Fibroblast of peridontal ligament (primary cell): ENCODE data around the gene IQGAP3.
A peak's percentile ranks its signal among the peaks of the same experiment; 100 is the strongest.
"Not testable (repeated sequence)": the region's sequence is repeated elsewhere in the genome, so short reads cannot be mapped to it uniquely, and the experiment has no call there.

Experiments used
- DNase-seq: peaks from one replicate; pipeline ENCODE4 v3.0.0-alpha.2; 2010; ENCODE audit errors: extremely low read depth

The IQGAP3 gene

DNA sequence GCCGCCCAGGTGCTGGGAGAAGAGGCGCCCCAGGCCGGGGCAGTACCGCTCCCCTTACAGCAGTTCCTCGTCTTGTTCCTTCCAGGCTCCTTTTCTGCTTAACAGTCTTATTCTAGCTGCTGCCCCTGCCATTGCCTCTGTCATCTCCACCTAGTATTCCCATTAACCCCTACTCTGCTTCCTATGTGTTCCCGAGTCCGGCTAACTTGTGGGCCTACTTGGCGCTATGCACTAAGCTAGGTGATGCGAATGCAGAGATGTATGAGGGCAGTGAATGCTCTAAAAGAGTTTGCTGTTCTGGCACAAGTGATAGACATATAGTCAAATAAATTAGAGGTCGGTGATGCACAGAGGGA lies 276 bp upstream of the IQGAP3 start:
- no peak for DNase-seq

- DNase-seq = peak; percentile 95
These were observed 1.0 kb downstream of the IQGAP3 start for GRCh38 chr1:156571261-156571852.

DNA sequence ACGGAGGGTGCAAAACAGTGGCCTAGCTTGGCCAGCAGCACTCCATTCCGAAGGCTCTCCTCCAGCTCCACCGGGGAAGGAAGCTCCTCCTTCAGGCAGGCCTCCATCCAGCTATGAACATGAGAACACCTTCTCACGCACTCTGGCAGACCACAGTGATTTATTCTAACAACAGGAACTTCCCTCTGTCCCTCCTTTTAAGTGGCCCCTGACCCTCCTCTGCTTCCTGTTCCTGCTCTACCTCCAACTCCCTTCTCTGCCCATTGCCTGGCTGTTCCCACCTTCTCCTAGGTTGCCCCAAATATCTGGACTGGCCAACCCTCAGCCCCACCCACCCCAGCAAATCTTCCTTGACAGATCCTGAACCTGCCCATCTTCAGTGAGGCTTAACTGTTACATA lies 5.9 kb downstream of the IQGAP3 start:
- DNase-seq = no peak

- no peak for DNase-seq
These were observed 6.8 kb downstream of the IQGAP3 start for GRCh38 chr1:156565519-156565918.

DNA sequence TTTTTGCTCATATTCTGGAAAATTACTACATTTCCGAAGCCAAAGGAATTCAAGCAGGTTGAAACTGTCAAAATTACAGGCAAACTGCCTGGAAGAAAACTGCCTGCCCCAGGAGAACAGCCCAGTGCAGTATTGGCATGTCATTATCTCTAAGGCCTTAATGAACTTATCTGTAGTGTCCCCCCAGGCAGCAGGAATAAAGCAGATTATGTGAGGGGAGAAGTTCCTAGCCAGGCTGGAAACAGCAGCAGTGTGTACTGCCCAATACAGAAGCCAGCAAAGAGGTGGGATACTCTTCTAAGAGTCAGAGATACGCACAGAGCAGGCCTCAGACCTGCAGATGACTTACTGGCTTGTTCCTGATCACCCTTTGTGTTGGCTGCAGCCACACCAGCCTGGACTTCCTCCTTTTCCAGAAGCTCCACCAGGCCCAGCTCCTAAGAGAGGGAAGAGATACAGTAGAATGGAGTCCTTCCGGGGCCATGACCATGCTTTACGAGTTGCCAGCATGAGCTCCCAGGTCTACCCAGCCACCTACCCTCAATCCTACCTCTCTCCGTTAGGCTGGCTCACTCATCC lies 11.7 kb downstream of the IQGAP3 start:
- DNase-seq = no peak

GRCh38 chr1:156559797-156560385 lies 12.5 kb downstream of the IQGAP3 start:
- no peak for DNase-seq

DNA sequence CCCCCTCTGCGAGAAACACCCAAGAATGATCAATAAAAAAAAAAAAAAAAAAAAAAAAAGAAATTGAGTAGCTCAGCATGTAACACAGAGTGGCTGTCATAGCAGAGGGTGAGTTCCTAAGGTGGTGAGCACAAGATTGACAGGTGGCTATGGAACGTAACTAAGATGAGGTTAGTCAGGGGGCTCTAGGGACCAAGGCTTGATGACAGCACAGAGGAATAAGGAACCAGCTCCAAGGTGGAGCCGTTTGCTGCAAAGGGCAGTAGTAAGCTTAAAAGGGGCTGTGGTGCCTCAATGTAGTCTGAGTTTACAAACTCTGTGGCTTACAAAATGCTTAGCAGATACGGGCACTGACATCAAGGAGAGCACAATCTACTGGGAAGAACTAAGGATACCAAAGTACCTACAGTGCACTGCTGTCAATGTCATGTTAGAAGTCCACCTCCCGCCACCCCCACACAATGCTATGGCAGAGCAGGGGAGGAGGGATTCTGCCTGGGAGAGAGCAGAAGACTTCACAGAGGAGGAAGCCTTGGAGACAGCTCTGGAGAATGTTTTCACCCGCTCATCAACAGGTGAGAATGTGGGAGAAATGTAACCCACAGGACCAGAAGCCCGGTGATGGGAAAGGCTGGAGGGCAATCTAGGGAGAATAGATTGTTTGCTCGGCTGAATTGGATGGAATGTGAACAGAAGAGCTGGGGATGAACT lies 13.1 kb downstream of the IQGAP3 start:
- DNase-seq = no peak

DNA sequence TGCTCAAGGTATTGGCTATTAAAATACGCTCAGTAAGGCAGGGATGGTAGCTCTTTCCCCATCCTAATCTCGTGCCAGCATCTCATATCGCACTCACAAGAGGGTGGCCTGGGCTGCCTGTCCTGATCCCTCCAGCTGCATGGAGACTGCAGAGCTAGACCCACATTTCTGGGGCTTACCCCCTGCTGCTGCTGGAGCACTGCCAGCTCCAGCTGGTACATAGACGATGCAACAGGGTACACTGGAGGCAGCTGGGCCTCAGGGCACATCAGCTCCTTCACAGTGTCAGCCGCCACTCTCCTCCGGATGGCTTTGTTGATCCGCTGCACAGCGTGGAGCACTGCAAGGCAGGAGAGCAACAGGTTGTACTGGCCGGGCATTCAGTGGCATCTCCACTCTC lies 16.0 kb downstream of the IQGAP3 start:
- DNase-seq = no peak

- DNase-seq = no peak
These were observed 16.6 kb downstream of the IQGAP3 start for GRCh38 chr1:156555715-156556114.

DNA sequence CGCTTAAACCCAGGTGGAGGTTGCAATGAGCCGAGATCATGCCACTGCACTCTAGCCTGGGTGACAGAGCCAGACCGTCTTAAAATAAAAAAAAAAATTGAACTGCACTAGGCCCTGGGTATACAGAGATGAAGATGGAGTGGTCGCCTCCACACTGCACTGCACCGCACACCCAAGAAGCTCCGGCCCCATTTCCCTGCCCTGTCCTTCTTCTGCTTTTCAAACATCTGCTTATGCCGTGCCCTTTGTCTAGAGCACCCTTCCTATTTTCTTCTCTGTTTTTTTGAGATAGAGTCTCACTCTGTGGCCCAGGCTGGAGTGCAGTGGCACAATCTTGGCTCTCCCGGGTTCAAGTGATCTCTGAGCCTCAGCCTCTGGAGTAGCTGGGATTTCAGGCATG lies 17.4 kb downstream of the IQGAP3 start:
- DNase-seq = no peak

GRCh38 chr1:156553860-156554485 lies 18.4 kb downstream of the IQGAP3 start:
- DNase-seq = no peak

DNA sequence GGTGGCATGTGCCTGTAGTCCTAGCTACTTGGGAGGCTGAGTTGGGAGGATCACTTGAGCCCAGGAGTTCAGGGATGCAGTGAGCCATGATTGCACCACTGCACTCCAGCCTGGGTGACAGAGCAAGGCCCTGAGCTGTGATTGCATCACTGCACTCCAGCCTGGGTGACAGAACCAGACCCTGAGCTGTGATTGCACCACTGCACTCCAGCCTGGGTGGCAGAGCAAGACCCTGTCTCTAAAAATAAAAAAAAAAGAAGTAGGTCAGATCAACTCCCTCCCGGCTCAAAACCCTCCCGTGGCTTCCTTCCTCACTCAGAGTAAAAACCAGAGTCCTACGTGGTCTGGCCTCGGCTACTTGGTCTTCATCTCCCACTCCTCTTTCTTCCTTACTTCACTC lies 19.4 kb downstream of the IQGAP3 start:
- not testable (repeated sequence) for DNase-seq

GRCh38 chr1:156552518-156552917 lies 19.8 kb downstream of the IQGAP3 start:
- DNase-seq = no peak

- no peak for DNase-seq
These were observed 20.5 kb downstream of the IQGAP3 start for GRCh38 chr1:156551869-156552268.

GRCh38 chr1:156551066-156551643 lies 21.2 kb downstream of the IQGAP3 start:
- no peak for DNase-seq

GRCh38 chr1:156550346-156550745 lies 22.0 kb downstream of the IQGAP3 start:
- no peak for DNase-seq

DNA sequence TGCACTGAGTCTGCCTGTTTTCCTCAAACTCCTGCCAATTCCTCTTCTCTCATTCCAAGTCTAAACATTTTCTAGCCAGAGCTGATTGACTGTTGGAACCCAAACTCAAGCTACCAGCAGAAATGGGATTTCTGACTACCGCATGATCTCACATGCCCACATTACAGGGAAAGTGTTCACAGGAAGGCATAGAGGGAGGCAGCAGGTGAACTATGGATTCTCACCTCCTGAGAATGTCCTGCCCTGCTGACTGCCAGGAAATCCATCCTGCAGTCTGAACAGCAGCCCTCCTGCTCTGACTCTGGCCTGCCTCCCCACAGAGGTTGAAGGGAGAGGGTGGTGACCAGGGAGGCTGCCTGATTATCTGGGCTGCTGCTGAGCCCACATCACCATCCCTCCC lies 22.5 kb downstream of the IQGAP3 start:
- no peak for DNase-seq

DNA sequence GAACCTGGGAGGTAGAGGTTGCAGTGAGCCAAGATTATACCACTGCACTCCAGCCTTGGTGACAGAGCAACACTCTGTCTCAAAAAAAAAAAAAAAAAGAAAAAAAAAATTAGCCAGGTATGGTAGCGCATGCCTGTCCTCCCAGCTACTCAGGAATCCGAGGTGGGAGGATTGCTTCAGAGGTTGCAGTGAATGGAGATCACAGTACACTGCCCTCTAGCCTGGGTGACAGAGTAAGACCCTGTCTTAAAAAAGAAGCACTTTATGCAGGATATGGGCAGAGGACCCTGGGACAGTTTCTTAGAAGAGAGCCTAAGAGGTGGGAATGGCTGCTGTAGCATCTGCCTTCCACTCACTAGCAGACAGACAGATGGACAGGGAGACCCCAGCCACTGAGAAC lies 23.0 kb downstream of the IQGAP3 start:
- DNase-seq = no peak

DNA sequence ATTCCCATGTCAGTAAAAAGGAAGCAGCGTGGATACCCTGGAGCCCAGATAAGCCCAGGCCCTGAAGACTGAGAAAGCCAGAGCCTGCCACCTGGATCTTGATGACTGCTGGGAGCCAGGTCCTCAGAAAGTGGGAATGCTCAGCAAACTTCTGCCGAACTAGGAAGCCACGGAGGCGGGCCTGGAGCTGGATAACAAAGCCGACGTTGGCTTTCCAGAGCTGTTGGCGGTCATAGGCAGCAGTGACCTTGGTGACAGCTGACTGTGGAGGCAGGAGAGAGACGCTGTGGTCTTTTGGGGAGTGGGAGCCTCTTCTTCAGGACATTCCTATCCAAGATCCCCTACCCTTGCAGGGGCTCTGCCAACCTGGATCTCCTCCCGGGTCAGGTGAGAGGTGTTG lies 24.4 kb downstream of the IQGAP3 start:
- no peak for DNase-seq

GRCh38 chr1:156547434-156547833 lies 24.9 kb downstream of the IQGAP3 start:
- no peak for DNase-seq

DNA sequence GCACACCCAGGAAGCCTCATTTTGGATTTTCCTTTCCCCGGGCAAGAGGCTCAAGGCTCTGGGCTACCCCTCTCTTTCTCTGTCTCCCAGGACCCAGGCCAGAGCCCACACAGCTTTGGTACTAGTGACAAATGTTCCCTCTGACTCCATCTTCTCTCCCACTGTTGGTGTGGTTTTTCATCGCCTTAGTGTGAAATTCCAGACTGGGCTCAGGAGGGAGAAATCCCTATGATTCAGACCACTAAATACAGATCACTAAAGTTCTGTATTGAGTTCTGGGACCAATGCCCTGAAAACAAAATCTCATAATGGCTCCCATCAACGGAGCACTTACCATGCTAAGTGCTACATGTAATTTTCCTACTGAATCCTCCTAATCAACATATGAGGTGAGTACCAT lies 26.1 kb downstream of the IQGAP3 start:
- no peak for DNase-seq

GRCh38 chr1:156544592-156545102 lies 27.7 kb downstream of the IQGAP3 start:
- DNase-seq = no peak
